MM.1S (cell line): ENCODE measurements around the gene NUDT8.

Experiments used
- DNase-seq: peaks from one replicate; pipeline ENCODE4 v3.0.0-alpha.2; 2015
- H2AFZ ChIP-seq: fragments of 300-600 bp; sonication (generic); 2 replicates; pipeline ENCODE4 v1.6.0; 2016; ENCODE audit warnings: antibody characterized with exemption, low read length
- H3F3A ChIP-seq: fragments of 300-600 bp; sonication (generic); 2 replicates; pipeline ENCODE4 v1.6.1; 2016; ENCODE audit warnings: mild to moderate bottlenecking, antibody characterized with exemption, low read length, moderate library complexity, mixed read lengths; ENCODE audit not compliant: insufficient read depth
- H3K27ac ChIP-seq: fragments of 300-600 bp; sonication (generic); 2 replicates; pipeline ENCODE4 v1.5.1; 2016; ENCODE audit warnings: mild to moderate bottlenecking, low read length
- H3K27me3 ChIP-seq: fragments of 300-600 bp; sonication (generic); replicated peaks from 2 replicates; pipeline ENCODE4 v1.6.0; 2016; ENCODE audit warnings: low read length; ENCODE audit not compliant: insufficient read depth
- H3K36me3 ChIP-seq: fragments of 300-600 bp; sonication (generic); replicated peaks from 2 replicates; pipeline ENCODE4 v1.6.1; 2016; ENCODE audit warnings: mild to moderate bottlenecking, low read length, mixed read lengths; ENCODE audit not compliant: insufficient read depth
- H3K4me1 ChIP-seq: fragments of 300-600 bp; sonication (generic); 2 replicates; pipeline ENCODE4 v1.6.1; 2016; ENCODE audit warnings: low read length, mixed read lengths
- H3K4me2 ChIP-seq: fragments of 300-600 bp; sonication (generic); 2 replicates; pipeline ENCODE4 v1.6.0; 2016; ENCODE audit warnings: low read depth, low read length
- H3K4me3 ChIP-seq: fragments of 300-600 bp; sonication (generic); 2 replicates; pipeline ENCODE4 v1.5.1; 2016; ENCODE audit warnings: low read length, mixed read lengths
- H3K79me2 ChIP-seq: fragments of 300-600 bp; sonication (generic); 2 replicates; pipeline ENCODE4 v1.6.1; 2016; ENCODE audit warnings: mixed run types, low read length, mixed read lengths
- H3K9ac ChIP-seq: fragments of 300-600 bp; sonication (generic); 2 replicates; pipeline ENCODE4 v1.6.1; 2016; ENCODE audit warnings: low read length, mixed read lengths
- H3K9me2 ChIP-seq: fragments of 300-600 bp; sonication (generic); replicated peaks from 2 replicates; pipeline ENCODE4 v1.6.1; 2016; ENCODE audit warnings: mild to moderate bottlenecking, low read length, mixed read lengths; ENCODE audit not compliant: insufficient read depth
- H3K9me3 ChIP-seq: fragments of 300-600 bp; sonication (generic); replicated peaks from 2 replicates; pipeline ENCODE4 v1.6.1; 2016; ENCODE audit warnings: mild to moderate bottlenecking, low read length, mixed read lengths; ENCODE audit not compliant: insufficient read depth
- H4K20me1 ChIP-seq: fragments of 300-600 bp; sonication (generic); 2 replicates; pipeline ENCODE4 v1.6.1; 2016; ENCODE audit warnings: mild to moderate bottlenecking, low read length, moderate library complexity, mixed read lengths; ENCODE audit not compliant: insufficient read depth
- EZH2 ChIP-seq: fragments of 300-600 bp; sonication (generic); optimal IDR thresholded peaks from 2 replicates; pipeline ENCODE3; 2017; ENCODE audit warnings: low read depth, mild to moderate bottlenecking, antibody characterized with exemption, low read length, mixed read lengths
- EZH2phosphoT487 ChIP-seq: fragments of 300-600 bp; sonication (generic); IDR thresholded peaks from 2 replicates; pipeline ENCODE4 v1.6.1; 2018; ENCODE audit warnings: antibody characterized with exemption, low read length
- TF ChIP-seq, protein P1 (sequence below): fragments of 300-600 bp; sonication (generic); IDR thresholded peaks from 2 replicates; pipeline ENCODE4 v1.5.1; 2016; ENCODE audit warnings: antibody characterized with exemption, low read length, mixed read lengths

The NUDT8 gene

DNA sequence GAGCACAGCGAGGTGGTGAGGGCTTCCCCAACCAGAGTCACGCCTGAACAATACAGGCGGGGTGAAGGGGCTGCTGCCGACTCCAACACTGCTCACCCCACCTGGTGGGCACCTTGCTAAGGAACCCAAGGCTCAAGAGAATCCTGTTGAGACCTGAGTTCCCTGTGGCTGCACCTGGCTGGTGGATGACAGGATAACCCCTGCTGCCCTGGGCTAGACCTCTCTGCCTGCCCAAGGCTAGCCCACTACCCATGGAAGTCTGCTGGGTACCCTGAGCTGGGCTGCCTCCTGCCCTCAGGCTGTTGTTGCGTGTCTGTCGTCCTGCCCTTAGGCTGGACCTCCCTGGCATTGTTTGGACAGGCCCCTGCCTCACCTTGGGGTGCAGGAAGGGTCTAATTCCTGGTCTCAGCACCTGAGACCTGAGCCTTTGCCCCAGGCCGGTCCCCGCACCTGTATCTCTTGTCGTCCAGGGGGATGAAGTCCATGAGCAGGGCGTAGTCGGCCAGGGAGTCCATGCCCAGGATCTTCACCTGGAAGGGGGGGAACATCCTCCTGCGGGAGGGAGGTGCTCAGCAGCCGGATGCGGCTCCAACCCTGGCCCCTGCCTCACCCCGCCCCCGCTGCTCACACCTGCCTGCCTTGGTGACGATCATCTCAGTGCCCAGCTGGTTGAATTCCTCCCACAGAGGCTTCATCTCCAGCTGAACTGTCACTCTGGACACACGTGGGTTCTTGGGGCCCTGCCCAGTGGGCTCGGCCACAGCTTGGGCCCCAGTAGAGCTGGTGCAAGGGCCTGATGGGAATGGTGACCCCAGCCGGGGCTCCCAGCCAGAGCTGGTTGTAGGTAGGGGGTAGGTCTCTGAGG is 4.9 kb upstream of the NUDT8 start:
- peaks cover 15% of the 10 kb centered on the region for H3K4me1 ChIP-seq
- no peaks in the 10 kb centered on the region for H3K79me2 ChIP-seq
- H3K9ac ChIP-seq, result no peak overlapping the region
- TF ChIP-seq, protein P1, sequence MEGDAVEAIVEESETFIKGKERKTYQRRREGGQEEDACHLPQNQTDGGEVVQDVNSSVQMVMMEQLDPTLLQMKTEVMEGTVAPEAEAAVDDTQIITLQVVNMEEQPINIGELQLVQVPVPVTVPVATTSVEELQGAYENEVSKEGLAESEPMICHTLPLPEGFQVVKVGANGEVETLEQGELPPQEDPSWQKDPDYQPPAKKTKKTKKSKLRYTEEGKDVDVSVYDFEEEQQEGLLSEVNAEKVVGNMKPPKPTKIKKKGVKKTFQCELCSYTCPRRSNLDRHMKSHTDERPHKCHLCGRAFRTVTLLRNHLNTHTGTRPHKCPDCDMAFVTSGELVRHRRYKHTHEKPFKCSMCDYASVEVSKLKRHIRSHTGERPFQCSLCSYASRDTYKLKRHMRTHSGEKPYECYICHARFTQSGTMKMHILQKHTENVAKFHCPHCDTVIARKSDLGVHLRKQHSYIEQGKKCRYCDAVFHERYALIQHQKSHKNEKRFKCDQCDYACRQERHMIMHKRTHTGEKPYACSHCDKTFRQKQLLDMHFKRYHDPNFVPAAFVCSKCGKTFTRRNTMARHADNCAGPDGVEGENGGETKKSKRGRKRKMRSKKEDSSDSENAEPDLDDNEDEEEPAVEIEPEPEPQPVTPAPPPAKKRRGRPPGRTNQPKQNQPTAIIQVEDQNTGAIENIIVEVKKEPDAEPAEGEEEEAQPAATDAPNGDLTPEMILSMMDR, result no peak
- TF ChIP-seq EZH2phosphoT487 (no peak), EZH2 (no peak)
- no peaks in the 10 kb centered on the region for H3K9me3 ChIP-seq
- H3K4me3 ChIP-seq, result no peak overlapping the region
- H3K9me2 ChIP-seq, result no peaks in the 10 kb centered on the region
- no peak overlapping the region for H2AFZ ChIP-seq
- H3K27me3 ChIP-seq, result no peaks in the 10 kb centered on the region
- no peak for DNase-seq
- H3K36me3 ChIP-seq, result no peaks in the 10 kb centered on the region
- no peak overlapping the region for H3K27ac ChIP-seq
- no peaks in the 10 kb centered on the region for H4K20me1 ChIP-seq
- H3F3A ChIP-seq, result peaks cover 10% of the 10 kb centered on the region; the same call in 1 of the 2 replicates
- H3K4me2 ChIP-seq, result no peak overlapping the region

DNA sequence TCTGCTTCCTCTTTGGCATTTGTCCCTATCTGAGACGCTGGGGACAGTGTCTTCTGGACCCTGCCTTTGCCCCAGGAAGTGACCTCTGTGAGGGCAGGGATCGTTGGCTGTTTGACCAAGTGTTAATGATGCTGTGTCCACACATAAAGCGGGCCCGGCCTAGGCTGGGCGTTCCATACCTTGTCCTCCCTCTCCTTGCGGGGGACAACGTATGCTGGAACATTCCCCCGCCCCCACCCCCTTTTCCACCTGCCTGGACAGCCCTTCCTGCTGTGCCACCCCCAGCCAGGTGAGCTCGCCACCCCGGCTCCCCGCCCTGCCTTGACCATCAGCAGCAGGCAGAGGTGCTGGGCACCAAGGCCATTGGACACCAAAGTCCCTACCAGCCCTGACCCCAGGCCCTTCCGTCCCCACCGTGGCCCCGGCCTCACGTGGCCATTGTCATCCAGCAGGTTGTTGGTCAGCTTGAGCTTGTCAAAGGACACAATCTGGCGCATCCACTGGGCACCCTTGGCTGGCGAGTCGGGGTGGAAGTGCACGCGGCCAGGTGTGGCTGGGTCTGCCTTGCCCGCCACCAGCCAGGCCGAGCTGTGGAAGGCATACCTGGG is 4.1 kb upstream of the NUDT8 start:
- Histone ChIP-seq H3K4me2 (no peak overlapping the region), H3K36me3 (no peaks in the 10 kb centered on the region), H3F3A (peaks cover 14% of the 10 kb centered on the region; the same call in 1 of the 2 replicates), H3K4me1 (peaks cover 17% of the 10 kb centered on the region), H3K27me3 (no peaks in the 10 kb centered on the region), H4K20me1 (no peaks in the 10 kb centered on the region), H3K27ac (no peak overlapping the region), H3K4me3 (no peak overlapping the region), H2AFZ (no peak overlapping the region), H3K9ac (no peak overlapping the region), H3K9me2 (no peaks in the 10 kb centered on the region), H3K9me3 (no peaks in the 10 kb centered on the region), H3K79me2 (peaks cover 3% of the 10 kb centered on the region)
- no peak for DNase-seq
- TF ChIP-seq EZH2 (no peak), EZH2phosphoT487 (no peak)
- TF ChIP-seq, protein P1, result no peak

DNA sequence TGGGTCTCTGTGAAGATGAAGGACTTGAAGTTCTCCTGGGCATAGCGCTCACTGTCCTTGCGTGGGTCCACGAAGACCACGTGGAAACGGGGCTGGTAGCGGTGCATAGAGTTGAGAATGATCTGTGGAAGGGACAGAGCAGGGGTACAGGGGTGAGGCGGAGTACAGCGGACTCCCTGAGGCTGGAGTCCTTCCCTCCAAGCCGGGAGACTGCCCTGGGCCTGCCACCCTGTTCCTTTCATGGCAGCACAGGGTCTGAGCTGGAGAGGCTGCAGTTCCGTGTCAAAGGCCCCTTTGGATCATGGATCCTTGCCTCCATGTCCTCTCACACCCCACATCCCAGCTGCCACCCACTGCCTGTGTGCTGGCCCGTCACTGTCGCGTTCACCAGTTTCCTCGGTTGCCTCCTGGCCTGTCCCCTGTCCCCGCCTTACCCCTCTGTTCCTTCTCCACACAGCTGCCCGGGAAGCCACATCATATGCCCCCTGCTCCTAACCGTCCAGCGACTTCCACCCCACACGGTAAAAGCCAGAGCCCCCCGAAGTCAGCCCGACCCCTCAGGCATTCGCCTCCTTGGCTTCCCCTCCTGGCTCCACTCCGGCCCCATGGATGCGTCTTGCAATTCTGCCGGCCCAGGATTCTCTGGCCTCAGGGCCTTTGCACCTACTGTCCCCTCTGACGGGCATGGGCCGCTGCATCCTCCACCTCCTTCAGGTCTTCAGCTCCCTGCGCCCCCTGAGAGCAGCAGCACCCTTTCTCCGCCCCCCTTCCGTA is 3.4 kb upstream of the NUDT8 start:
- no peak overlapping the region for H3K9ac ChIP-seq
- H3K27ac ChIP-seq, result no peak overlapping the region
- H3K4me2 ChIP-seq, result no peak overlapping the region
- no peak for DNase-seq
- peaks cover 24% of the 10 kb centered on the region for H3K4me1 ChIP-seq
- no peaks in the 10 kb centered on the region for H3K36me3 ChIP-seq
- no peaks in the 10 kb centered on the region for H3K9me3 ChIP-seq
- no peak overlapping the region for H2AFZ ChIP-seq
- TF ChIP-seq EZH2 (no peak), EZH2phosphoT487 (no peak)
- TF ChIP-seq, protein P1, result no peak
- H3K4me3 ChIP-seq, result no peak overlapping the region
- peaks cover 10% of the 10 kb centered on the region for H3K79me2 ChIP-seq
- H3F3A ChIP-seq, result peaks cover 14% of the 10 kb centered on the region; the same call in 1 of the 2 replicates
- H4K20me1 ChIP-seq, result no peaks in the 10 kb centered on the region
- H3K9me2 ChIP-seq, result no peaks in the 10 kb centered on the region
- no peaks in the 10 kb centered on the region for H3K27me3 ChIP-seq
